ENCODE results near the gene ITCH.
"Not testable (repeated sequence)": the region's sequence is repeated elsewhere in the genome, so short reads cannot be mapped to it uniquely, and the experiment has no call there.

Gene ITCH

GRCh38 chr20:34328928-34329677, 34.0 kb upstream of the ITCH start:
- H2BK120ac ChIP-seq (ENCODE audit: insufficient read depth, low read length, poor library complexity): no peak overlapping the region
- no peak overlapping the region for H2BK5ac ChIP-seq (ENCODE audit: low read depth, low read length, poor library complexity)
- no peaks in the 10 kb centered on the region for H3K27me3 ChIP-seq (ENCODE audit: insufficient read depth, low read length)
- no peak overlapping the region for H2AK5ac ChIP-seq (ENCODE audit: low read length)
- no peak overlapping the region for H4K91ac ChIP-seq (ENCODE audit: low read depth, low read length)
- no peak overlapping the region for H3K9ac ChIP-seq (ENCODE audit: low read length)
- no peak overlapping the region for H3K23ac ChIP-seq (ENCODE audit: low read length)
- H3K4ac ChIP-seq (ENCODE audit: low read depth, low read length): no peak overlapping the region
- H3K4me1 ChIP-seq (ENCODE audit: control insufficient read depth in 1 of 2, insufficient read depth in 2 of 2, low read length in 2 of 2): peaks cover 0 to 3% of the 10 kb centered on the region in 2 experiments
- no peak overlapping the region for H3K14ac ChIP-seq (ENCODE audit: low read length)
- no CpG with 5 or more reads among the region's 9 CpGs for WGBS (ENCODE audit: extremely low coverage, insufficient coverage, insufficient read length)
- H3K79me2 ChIP-seq (ENCODE audit: control insufficient read depth, insufficient read depth, low read length, poor library complexity): no peaks in the 10 kb centered on the region
- no peaks in the 10 kb centered on the region for H3K9me3 ChIP-seq (ENCODE audit: insufficient read depth, low read depth, low read length)
- no peak overlapping the region for H2BK12ac ChIP-seq (ENCODE audit: low read length)
- no peak overlapping the region for H2AFZ ChIP-seq (ENCODE audit: insufficient read depth, low read length, poor library complexity)
- DNase-seq: no peak
- no peaks in the 10 kb centered on the region for H3K36me3 ChIP-seq (ENCODE audit: control insufficient read depth in 1 of 2, insufficient read depth in 2 of 2, low read length in 2 of 2)
- H3K79me1 ChIP-seq (ENCODE audit: low read length): no peaks in the 10 kb centered on the region
- no peak overlapping the region for H3K4me2 ChIP-seq (ENCODE audit: low read length)
- H4K8ac ChIP-seq (ENCODE audit: low read depth, low read length): no peak overlapping the region
- H3K18ac ChIP-seq (ENCODE audit: low read length): no peak overlapping the region
- H4K12ac ChIP-seq (ENCODE audit: low read depth, low read length): no peak overlapping the region
- no peak overlapping the region for H3K4me3 ChIP-seq (ENCODE audit: low read depth, low read length)
- H3K27ac ChIP-seq (ENCODE audit: low read depth, low read length): no peak overlapping the region

DNA sequence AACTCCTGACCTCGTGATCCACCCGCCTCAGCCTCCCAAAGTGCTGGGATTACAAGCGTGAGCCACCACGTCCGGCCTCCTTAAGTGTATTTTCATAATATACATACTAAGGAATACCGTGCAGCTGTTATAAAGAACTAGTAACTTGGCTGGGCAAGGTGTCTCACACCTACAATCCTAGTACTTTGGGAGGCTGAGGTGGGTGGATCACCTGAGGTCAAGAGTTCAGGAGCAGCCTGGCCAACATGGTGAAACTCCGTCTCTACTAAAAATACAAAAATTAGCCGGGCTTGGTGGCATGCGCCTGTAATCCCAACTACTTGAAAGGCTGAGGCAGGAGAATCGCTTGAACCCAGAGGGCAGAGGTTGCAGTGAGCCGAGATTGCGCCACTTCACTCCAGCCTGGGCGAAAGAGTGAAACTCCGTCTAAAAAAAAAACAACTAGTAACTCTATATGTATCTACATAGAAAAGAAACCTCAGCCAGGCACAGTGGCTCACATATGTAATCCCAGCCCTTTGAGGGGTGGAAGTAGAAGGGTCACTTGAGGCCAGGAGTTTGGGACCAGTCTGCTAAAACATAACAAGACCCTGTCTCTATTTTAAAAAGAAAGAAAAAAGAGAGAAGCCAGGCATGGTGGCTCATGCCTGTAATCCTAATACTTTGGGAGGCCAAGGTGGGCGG, 32.1 kb upstream of the ITCH start:
- not testable (repeated sequence) for H3K27me3 ChIP-seq (ENCODE audit: insufficient read depth, low read length); H3K4ac ChIP-seq (ENCODE audit: low read depth, low read length); H3K9me3 ChIP-seq (ENCODE audit: insufficient read depth, low read depth, low read length); H3K27ac ChIP-seq (ENCODE audit: low read depth, low read length); H2AK5ac ChIP-seq (ENCODE audit: low read length); H3K4me3 ChIP-seq (ENCODE audit: low read depth, low read length); H3K18ac ChIP-seq (ENCODE audit: low read length); H3K4me2 ChIP-seq (ENCODE audit: low read length); H2BK120ac ChIP-seq (ENCODE audit: insufficient read depth, low read length, poor library complexity); H3K79me2 ChIP-seq (ENCODE audit: control insufficient read depth, insufficient read depth, low read length, poor library complexity); H4K91ac ChIP-seq (ENCODE audit: low read depth, low read length); DNase-seq; H3K36me3 ChIP-seq (ENCODE audit: control insufficient read depth in 1 of 2, insufficient read depth in 2 of 2, low read length in 2 of 2); H2BK5ac ChIP-seq (ENCODE audit: low read depth, low read length, poor library complexity); H2AFZ ChIP-seq (ENCODE audit: insufficient read depth, low read length, poor library complexity); H3K9ac ChIP-seq (ENCODE audit: low read length); H3K14ac ChIP-seq (ENCODE audit: low read length); H3K23ac ChIP-seq (ENCODE audit: low read length); H4K12ac ChIP-seq (ENCODE audit: low read depth, low read length); H3K79me1 ChIP-seq (ENCODE audit: low read length); H2BK12ac ChIP-seq (ENCODE audit: low read length); H4K8ac ChIP-seq (ENCODE audit: low read depth, low read length)
- no CpG with 5 or more reads among the region's 15 CpGs for WGBS (ENCODE audit: extremely low coverage, insufficient coverage, insufficient read length)
- H3K4me1 ChIP-seq (ENCODE audit: control insufficient read depth in 1 of 2, insufficient read depth in 2 of 2, low read length in 2 of 2): peaks cover 8 to 13% of the 10 kb centered on the region in 2 experiments

- Histone ChIP-seq H3K36me3 (ENCODE audit: control insufficient read depth in 1 of 2, insufficient read depth in 2 of 2, low read length in 2 of 2) (no peaks in the 10 kb centered on the region), H3K9ac (ENCODE audit: low read length) (no peak overlapping the region), H3K79me2 (ENCODE audit: control insufficient read depth, insufficient read depth, low read length, poor library complexity) (no peaks in the 10 kb centered on the region), H4K12ac (ENCODE audit: low read depth, low read length) (no peak overlapping the region), H2BK12ac (ENCODE audit: low read length) (no peak overlapping the region), H2AK5ac (ENCODE audit: low read length) (no peak overlapping the region), H3K27me3 (ENCODE audit: insufficient read depth, low read length) (no peaks in the 10 kb centered on the region), H2AFZ (ENCODE audit: insufficient read depth, low read length, poor library complexity) (no peak overlapping the region), H3K4me1 (ENCODE audit: control insufficient read depth in 1 of 2, insufficient read depth in 2 of 2, low read length in 2 of 2) (peaks cover 10 to 14% of the 10 kb centered on the region in 2 experiments), H3K27ac (ENCODE audit: low read depth, low read length) (no peak overlapping the region), H3K9me3 (ENCODE audit: insufficient read depth, low read depth, low read length) (no peaks in the 10 kb centered on the region), H3K14ac (ENCODE audit: low read length) (no peak overlapping the region), H3K4ac (ENCODE audit: low read depth, low read length) (no peak overlapping the region), H3K18ac (ENCODE audit: low read length) (no peak overlapping the region), H3K79me1 (ENCODE audit: low read length) (peaks cover 4% of the 10 kb centered on the region), H3K4me3 (ENCODE audit: low read depth, low read length) (no peak overlapping the region), H3K4me2 (ENCODE audit: low read length) (no peak overlapping the region), H2BK120ac (ENCODE audit: insufficient read depth, low read length, poor library complexity) (no peak overlapping the region), H4K91ac (ENCODE audit: low read depth, low read length) (no peak overlapping the region), H3K23ac (ENCODE audit: low read length) (no peak overlapping the region), H2BK5ac (ENCODE audit: low read depth, low read length, poor library complexity) (no peak overlapping the region), H4K8ac (ENCODE audit: low read depth, low read length) (no peak overlapping the region)
- peak in 1 of 2 donors; percentile 49 for DNase-seq
- WGBS (ENCODE audit: extremely low coverage, insufficient coverage, insufficient read length): no CpG with 5 or more reads among the region's 7 CpGs
These were observed 31.2 kb upstream of the ITCH start for GRCh38 chr20:34331838-34332237.

GRCh38 chr20:34332262-34332920, 30.7 kb upstream of the ITCH start:
- peaks cover 4% of the 10 kb centered on the region for H3K79me1 ChIP-seq (ENCODE audit: low read length)
- H3K4me2 ChIP-seq (ENCODE audit: low read length): no peak overlapping the region
- no peak overlapping the region for H4K8ac ChIP-seq (ENCODE audit: low read depth, low read length)
- no peak overlapping the region for H3K4ac ChIP-seq (ENCODE audit: low read depth, low read length)
- no CpG with 5 or more reads among the region's 19 CpGs for WGBS (ENCODE audit: extremely low coverage, insufficient coverage, insufficient read length)
- no peak overlapping the region for H3K27ac ChIP-seq (ENCODE audit: low read depth, low read length)
- H2BK120ac ChIP-seq (ENCODE audit: insufficient read depth, low read length, poor library complexity): no peak overlapping the region
- H3K18ac ChIP-seq (ENCODE audit: low read length): no peak overlapping the region
- no peak overlapping the region for H2BK5ac ChIP-seq (ENCODE audit: low read depth, low read length, poor library complexity)
- H3K27me3 ChIP-seq (ENCODE audit: insufficient read depth, low read length): no peaks in the 10 kb centered on the region
- no peak overlapping the region for H4K91ac ChIP-seq (ENCODE audit: low read depth, low read length)
- no peak overlapping the region for H2AFZ ChIP-seq (ENCODE audit: insufficient read depth, low read length, poor library complexity)
- peaks cover 10 to 14% of the 10 kb centered on the region in 2 experiments for H3K4me1 ChIP-seq (ENCODE audit: control insufficient read depth in 1 of 2, insufficient read depth in 2 of 2, low read length in 2 of 2)
- no peak overlapping the region for H4K12ac ChIP-seq (ENCODE audit: low read depth, low read length)
- no peak overlapping the region for H3K14ac ChIP-seq (ENCODE audit: low read length)
- no peaks in the 10 kb centered on the region for H3K36me3 ChIP-seq (ENCODE audit: control insufficient read depth in 1 of 2, insufficient read depth in 2 of 2, low read length in 2 of 2)
- no peaks in the 10 kb centered on the region for H3K79me2 ChIP-seq (ENCODE audit: control insufficient read depth, insufficient read depth, low read length, poor library complexity)
- DNase-seq: no peak
- no peaks in the 10 kb centered on the region for H3K9me3 ChIP-seq (ENCODE audit: insufficient read depth, low read depth, low read length)
- no peak overlapping the region for H3K9ac ChIP-seq (ENCODE audit: low read length)
- no peak overlapping the region for H3K4me3 ChIP-seq (ENCODE audit: low read depth, low read length)
- no peak overlapping the region for H2AK5ac ChIP-seq (ENCODE audit: low read length)
- no peak overlapping the region for H2BK12ac ChIP-seq (ENCODE audit: low read length)
- H3K23ac ChIP-seq (ENCODE audit: low read length): no peak overlapping the region
